ENCODE measurements around the gene ADGRB2.

ADGRB2 gene

DNA sequence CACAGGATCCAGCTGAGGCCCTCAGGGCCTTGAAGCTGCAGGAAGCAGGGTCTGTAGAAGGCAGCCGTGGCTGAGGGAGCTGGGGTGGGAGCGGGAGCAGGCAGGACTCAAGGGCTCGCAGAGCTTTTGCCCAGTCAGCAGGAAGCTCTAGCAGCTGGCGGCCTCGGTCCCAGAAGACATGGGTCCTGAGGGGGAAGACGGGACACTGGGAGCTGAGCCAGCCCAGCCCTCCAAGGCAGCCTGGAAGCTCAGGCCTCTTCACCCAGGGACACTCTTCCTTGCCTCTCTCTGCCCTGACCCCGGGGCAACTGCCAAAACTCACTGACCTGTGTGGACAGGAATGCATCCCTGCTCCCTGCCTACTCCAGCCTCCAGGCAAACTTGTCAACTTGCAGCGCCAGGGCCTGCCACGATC is 8.9 kb downstream of the ADGRB2 start:
- TF ChIP-seq, protein P1, sequence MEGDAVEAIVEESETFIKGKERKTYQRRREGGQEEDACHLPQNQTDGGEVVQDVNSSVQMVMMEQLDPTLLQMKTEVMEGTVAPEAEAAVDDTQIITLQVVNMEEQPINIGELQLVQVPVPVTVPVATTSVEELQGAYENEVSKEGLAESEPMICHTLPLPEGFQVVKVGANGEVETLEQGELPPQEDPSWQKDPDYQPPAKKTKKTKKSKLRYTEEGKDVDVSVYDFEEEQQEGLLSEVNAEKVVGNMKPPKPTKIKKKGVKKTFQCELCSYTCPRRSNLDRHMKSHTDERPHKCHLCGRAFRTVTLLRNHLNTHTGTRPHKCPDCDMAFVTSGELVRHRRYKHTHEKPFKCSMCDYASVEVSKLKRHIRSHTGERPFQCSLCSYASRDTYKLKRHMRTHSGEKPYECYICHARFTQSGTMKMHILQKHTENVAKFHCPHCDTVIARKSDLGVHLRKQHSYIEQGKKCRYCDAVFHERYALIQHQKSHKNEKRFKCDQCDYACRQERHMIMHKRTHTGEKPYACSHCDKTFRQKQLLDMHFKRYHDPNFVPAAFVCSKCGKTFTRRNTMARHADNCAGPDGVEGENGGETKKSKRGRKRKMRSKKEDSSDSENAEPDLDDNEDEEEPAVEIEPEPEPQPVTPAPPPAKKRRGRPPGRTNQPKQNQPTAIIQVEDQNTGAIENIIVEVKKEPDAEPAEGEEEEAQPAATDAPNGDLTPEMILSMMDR (IDR thresholded peaks at IDR 0.05): no peak
- H3K4me1 ChIP-seq: peaks cover 5% of the 10 kb centered on the region
- H3K4me2 ChIP-seq (ENCODE audit: low read length): no peak overlapping the region
- no peaks in the 10 kb centered on the region for H3K79me2 ChIP-seq
- H3K4me3 ChIP-seq (ENCODE audit: low read depth, low read length): no peak overlapping the region
- H3K9me3 ChIP-seq (ENCODE audit: control insufficient read depth, low read length): no peaks in the 10 kb centered on the region
- no peak overlapping the region for H3K27ac ChIP-seq
- H3K36me3 ChIP-seq (ENCODE audit: control insufficient read depth, insufficient read depth, low read length): no peaks in the 10 kb centered on the region
- H3K27me3 ChIP-seq (ENCODE audit: control insufficient read depth, insufficient read depth, low read length): no peaks in the 10 kb centered on the region
- no peak overlapping the region for H3K9ac ChIP-seq
- no peak overlapping the region for H2AFZ ChIP-seq

DNA sequence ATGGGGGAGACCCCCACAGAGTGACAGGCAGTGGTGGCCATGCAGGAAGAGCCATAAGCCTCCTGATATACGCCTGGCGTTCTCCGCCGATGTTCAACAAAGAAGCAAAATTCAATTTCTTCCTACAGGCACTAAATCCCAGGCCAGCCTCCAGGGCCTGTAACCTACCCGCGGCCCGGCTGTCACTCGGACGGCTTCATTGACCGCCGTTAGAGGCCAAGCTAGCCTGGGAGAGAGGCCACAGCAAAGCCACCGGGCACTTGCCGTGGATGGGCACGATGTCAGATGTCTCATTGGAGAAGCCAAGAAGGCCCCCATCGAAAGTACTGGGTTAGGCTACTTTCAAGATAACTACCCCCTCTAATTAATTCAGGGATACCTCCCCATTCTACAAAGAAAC is 9.7 kb downstream of the ADGRB2 start:
- peaks cover 5% of the 10 kb centered on the region for H3K4me1 ChIP-seq
- H2AFZ ChIP-seq: no peak overlapping the region
- H3K4me2 ChIP-seq (ENCODE audit: low read length): no peak overlapping the region
- no peaks in the 10 kb centered on the region for H3K79me2 ChIP-seq
- no peaks in the 10 kb centered on the region for H3K9me3 ChIP-seq (ENCODE audit: control insufficient read depth, low read length)
- H3K27me3 ChIP-seq (ENCODE audit: control insufficient read depth, insufficient read depth, low read length): no peaks in the 10 kb centered on the region
- H3K27ac ChIP-seq: no peak overlapping the region
- no peaks in the 10 kb centered on the region for H3K36me3 ChIP-seq (ENCODE audit: control insufficient read depth, insufficient read depth, low read length)
- TF ChIP-seq, protein P1 (IDR thresholded peaks at IDR 0.05): no peak
- H3K4me3 ChIP-seq (ENCODE audit: low read depth, low read length): no peak overlapping the region
- H3K9ac ChIP-seq: no peak overlapping the region

DNA sequence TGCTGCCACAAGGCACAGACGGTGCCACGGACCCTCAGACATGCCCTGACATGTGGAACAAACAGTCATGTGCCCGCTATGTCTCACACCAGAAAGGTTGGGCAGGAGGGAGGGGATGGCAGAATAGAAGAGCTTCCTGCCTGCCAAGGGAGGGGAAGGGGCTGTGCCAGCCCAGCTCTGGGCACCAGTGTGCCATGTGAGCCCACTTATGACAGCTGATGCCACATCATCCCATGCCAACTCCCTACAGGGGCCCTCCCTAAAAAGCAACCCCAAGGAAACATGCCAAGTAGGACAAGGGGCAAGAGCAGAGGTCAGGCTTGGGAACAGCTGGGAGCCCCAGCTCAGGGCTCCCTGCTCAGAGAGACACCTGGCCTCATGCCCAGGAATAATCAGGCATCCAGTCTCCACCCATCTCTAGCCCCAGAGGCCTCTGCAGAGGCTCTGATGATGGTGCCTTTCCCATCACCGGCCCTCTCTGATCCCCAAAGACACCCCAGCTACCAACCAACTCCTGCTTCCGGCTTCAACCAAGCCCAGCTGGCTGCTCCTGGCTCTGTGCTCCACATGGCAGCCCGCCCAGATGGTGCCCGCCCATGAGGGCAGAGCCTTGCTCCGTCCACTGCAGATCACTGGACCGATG is 10.3 kb downstream of the ADGRB2 start:
- Histone ChIP-seq H3K36me3 (ENCODE audit: control insufficient read depth, insufficient read depth, low read length) (no peaks in the 10 kb centered on the region), H2AFZ (no peak overlapping the region), H3K9ac (no peak overlapping the region), H3K4me2 (ENCODE audit: low read length) (no peak overlapping the region), H3K9me3 (ENCODE audit: control insufficient read depth, low read length) (no peaks in the 10 kb centered on the region), H3K4me3 (ENCODE audit: low read depth, low read length) (no peak overlapping the region), H3K79me2 (no peaks in the 10 kb centered on the region), H3K27ac (no peak overlapping the region), H3K4me1 (peaks cover 5% of the 10 kb centered on the region), H3K27me3 (ENCODE audit: control insufficient read depth, insufficient read depth, low read length) (no peaks in the 10 kb centered on the region)
- TF ChIP-seq, protein P1 (IDR thresholded peaks at IDR 0.05): no peak

DNA sequence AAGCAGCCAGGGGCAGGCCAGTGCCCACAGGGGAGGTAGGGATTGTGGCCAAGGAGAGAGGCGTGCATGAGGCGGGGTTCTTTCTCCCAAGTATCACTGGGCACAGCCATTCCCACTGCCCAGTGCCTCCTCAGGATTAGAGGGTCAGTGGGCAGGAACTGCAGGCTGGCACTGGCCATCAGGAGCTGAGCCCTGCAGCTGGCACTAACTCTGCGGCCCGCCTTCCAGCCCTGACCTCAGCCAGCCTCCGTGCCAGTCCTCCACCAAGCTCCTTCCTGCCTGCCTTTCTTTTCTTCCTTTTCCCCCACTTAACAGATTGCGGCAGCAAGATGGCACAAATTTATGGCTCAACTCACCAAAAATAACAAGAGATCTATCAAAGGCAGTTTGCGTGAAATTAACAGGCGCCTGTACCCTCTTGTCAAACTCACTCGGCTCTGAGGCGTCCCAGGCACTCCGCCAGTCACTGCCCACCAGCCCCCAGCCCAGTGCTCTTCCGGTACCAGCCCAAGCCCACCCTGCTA is 11.1 kb downstream of the ADGRB2 start:
- Histone ChIP-seq H3K36me3 (ENCODE audit: control insufficient read depth, insufficient read depth, low read length) (no peaks in the 10 kb centered on the region), H3K4me3 (ENCODE audit: low read depth, low read length) (no peak overlapping the region), H3K9me3 (ENCODE audit: control insufficient read depth, low read length) (no peaks in the 10 kb centered on the region), H3K27me3 (ENCODE audit: control insufficient read depth, insufficient read depth, low read length) (no peaks in the 10 kb centered on the region), H3K4me2 (ENCODE audit: low read length) (no peak overlapping the region), H2AFZ (no peak overlapping the region), H3K9ac (no peak overlapping the region), H3K27ac (no peak overlapping the region), H3K79me2 (no peaks in the 10 kb centered on the region), H3K4me1 (peaks cover 5% of the 10 kb centered on the region)
- TF ChIP-seq, protein P1 (IDR thresholded peaks at IDR 0.05): no peak

DNA sequence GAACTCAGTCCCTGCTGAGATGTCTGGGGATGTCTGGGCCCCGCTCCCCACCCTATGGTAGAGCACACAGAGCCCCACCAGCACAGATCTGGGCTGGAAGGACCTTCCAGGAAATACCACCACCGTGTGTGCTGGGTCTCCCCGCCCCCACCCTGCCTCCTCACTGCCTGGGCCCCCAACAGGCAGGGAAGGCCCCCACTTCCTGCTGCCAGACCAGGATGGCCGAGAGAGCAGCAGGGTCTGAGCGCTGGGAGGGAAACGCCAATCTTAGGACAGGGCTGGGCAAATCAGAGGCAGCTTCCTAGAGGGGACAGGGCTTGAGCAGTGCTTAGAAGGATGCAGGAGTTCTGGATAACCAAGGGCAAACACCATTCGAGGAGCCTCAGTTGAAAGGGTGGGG is 11.9 kb downstream of the ADGRB2 start:
- H3K4me1 ChIP-seq: peaks cover 5% of the 10 kb centered on the region
- H3K4me2 ChIP-seq (ENCODE audit: low read length): no peak overlapping the region
- no peak overlapping the region for H3K9ac ChIP-seq
- H3K36me3 ChIP-seq (ENCODE audit: control insufficient read depth, insufficient read depth, low read length): no peaks in the 10 kb centered on the region
- H3K79me2 ChIP-seq: no peaks in the 10 kb centered on the region
- H3K27me3 ChIP-seq (ENCODE audit: control insufficient read depth, insufficient read depth, low read length): no peaks in the 10 kb centered on the region
- TF ChIP-seq, protein P1 (IDR thresholded peaks at IDR 0.05): no peak
- H3K9me3 ChIP-seq (ENCODE audit: control insufficient read depth, low read length): no peaks in the 10 kb centered on the region
- H3K4me3 ChIP-seq (ENCODE audit: low read depth, low read length): no peak overlapping the region
- no peak overlapping the region for H3K27ac ChIP-seq
- H2AFZ ChIP-seq: no peak overlapping the region

Measured in parathyroid adenoma (tissue), 2 donors.